Activated CD4-positive, alpha-beta memory T cell treated with anti-CD3 and anti-CD28 coated beads for 36 hours (primary cell): Measurements from ENCODE around the gene TSPAN1. TPM values are rescaled to one million over a fixed set of nuclear protein-coding genes. Genes with fewer than 3 reads are reported as not detected.

Source experiments
- CTCF ChIA-PET: fragments of 350-600 bp; sonication (Branson Sonifier 250); formaldehyde crosslinking; loops from one replicate; lab custom pipeline; 2021; ENCODE audit warnings: antibody characterized with exemption, inconsistent platforms; lab: Charles Lee
- POLR2A ChIA-PET: fragments of 350-600 bp; sonication (Branson Sonifier 250); formaldehyde crosslinking; loops from one replicate; lab custom pipeline; 2021; ENCODE audit warnings: antibody characterized with exemption; lab: Charles Lee
- DNase-seq: peaks from one replicate; pipeline ENCODE4 v3.0.0-alpha.2; 2020
- H3K27ac Mint-ChIP-seq: one replicate; pipeline ENCODE4 v1.8.0; 2021; ENCODE audit warnings: mixed read lengths
- H3K27me3 Mint-ChIP-seq: one replicate; pipeline ENCODE4 v1.8.0; 2021; ENCODE audit warnings: mixed read lengths
- H3K36me3 Mint-ChIP-seq: one replicate; pipeline ENCODE4 v1.8.0; 2021; ENCODE audit warnings: mixed read lengths
- H3K4me1 Mint-ChIP-seq: one replicate; pipeline ENCODE4 v1.8.0; 2021; ENCODE audit warnings: low read depth, mixed read lengths
- H3K4me3 Mint-ChIP-seq: one replicate; pipeline ENCODE4 v1.8.0; 2021; ENCODE audit warnings: mild to moderate bottlenecking, mixed read lengths
- H3K9me3 Mint-ChIP-seq: one replicate; pipeline ENCODE4 v1.8.0; 2021; ENCODE audit warnings: mixed read lengths
- intact Hi-C: fragments of 100-400 bp; cut with micrococcal nuclease; formaldehyde crosslinking; loops from one replicate; pipeline ENCODE4 v1.15.1; 2023
- total RNA-seq, 2 experiments: library from RNA; stranded (reverse); gene quantifications; one replicate each; pipeline ENCODE4 v1.2.3, GENCODE V29; 2021

TSPAN1 gene, protein sequence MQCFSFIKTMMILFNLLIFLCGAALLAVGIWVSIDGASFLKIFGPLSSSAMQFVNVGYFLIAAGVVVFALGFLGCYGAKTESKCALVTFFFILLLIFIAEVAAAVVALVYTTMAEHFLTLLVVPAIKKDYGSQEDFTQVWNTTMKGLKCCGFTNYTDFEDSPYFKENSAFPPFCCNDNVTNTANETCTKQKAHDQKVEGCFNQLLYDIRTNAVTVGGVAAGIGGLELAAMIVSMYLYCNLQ
- under 1 TPM; 0.53 to 0.83 TPM for total RNA-seq

- no peaks in the 10 kb centered on the region for H3K4me1 Mint-ChIP-seq
- H3K27me3 Mint-ChIP-seq: no peaks in the 10 kb centered on the region
- ChIA-PET CTCF (interaction anchor here (1.9 kb wide), 1 partner anchor 137 kb away, joined by 8 read pairs; no protein-coding TSS in a partner anchor), POLR2A (no interaction called here)
- DNase-seq: no peak
- intact Hi-C loops: no loop called here
- no peak within 1 kb of the TSS for H3K27ac Mint-ChIP-seq
- no peaks in the 10 kb centered on the region for H3K36me3 Mint-ChIP-seq
- H3K9me3 Mint-ChIP-seq: no peaks in the 10 kb centered on the region
- no peak within 1 kb of the TSS for H3K4me3 Mint-ChIP-seq
These were observed at the start of gene TSPAN1 for GRCh38 chr1:46174448-46175231. TSS of gene TSPAN1 (plus strand) at chr1:46175087. CDS start at chr1:46181108, 6,021 bp downstream.

DNA sequence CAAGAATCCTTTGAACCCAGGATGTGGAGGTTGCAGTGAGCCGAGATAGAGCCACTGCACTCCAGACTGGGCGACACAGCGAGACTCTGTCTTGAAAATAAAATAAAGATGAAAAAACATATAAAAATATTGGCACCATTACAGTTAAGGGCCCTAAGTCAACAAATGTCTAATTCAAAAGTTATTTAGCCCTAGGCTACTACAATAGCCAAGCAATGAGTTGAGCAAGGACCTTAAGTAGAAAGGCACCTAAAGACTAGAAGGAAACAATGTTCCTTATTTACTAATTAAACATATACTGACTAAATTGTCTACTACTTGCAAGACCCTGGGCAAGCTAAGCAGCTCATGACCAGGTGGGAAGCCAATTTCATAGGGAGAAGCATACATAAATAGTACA, 46.5 kb upstream of the TSPAN1 start:
- no peaks in the 10 kb centered on the region for H3K36me3 Mint-ChIP-seq
- intact Hi-C loops: no loop called here
- no peaks in the 10 kb centered on the region for H3K9me3 Mint-ChIP-seq
- ChIA-PET CTCF (interaction anchor here (0.7 kb wide), 1 partner anchor 95 kb away, joined by 3 read pairs; no protein-coding TSS in a partner anchor), POLR2A (no interaction called here)
- peaks cover 14% of the 10 kb centered on the region for H3K4me1 Mint-ChIP-seq
- no peak for DNase-seq
- H3K27ac Mint-ChIP-seq: no peak overlapping the region
- H3K27me3 Mint-ChIP-seq: peaks cover 31% of the 10 kb centered on the region
- no peak overlapping the region for H3K4me3 Mint-ChIP-seq

DNA sequence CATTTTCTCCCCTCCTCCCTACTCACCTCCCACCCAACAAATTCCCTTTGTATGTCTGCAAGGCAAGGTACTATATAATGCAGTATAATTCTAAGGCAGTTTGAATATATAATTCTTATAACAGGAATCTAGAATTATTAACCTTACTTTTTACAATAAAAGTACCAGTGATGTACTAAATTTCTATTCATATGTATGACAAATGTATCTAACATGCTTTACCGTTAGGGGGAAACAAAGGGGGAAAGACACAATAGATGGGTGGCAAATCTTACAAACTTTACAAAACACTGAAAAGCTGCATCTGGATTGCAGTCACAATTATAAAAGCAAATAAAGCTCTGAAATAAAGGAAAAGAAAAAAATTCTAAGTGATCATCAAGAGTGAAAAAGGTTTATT, 44.8 kb upstream of the TSPAN1 start:
- no peak for DNase-seq
- intact Hi-C loops: loop anchor here (5.0 kb wide), 1 partner anchor 37 kb away; no protein-coding TSS in a partner anchor
- peaks cover 31% of the 10 kb centered on the region for H3K27me3 Mint-ChIP-seq
- ChIA-PET POLR2A (no interaction called here), CTCF (interaction anchor here (0.7 kb wide), 1 partner anchor 210 kb away, joined by 3 read pairs; no protein-coding TSS in a partner anchor)
- peaks cover 20% of the 10 kb centered on the region for H3K4me1 Mint-ChIP-seq
- H3K4me3 Mint-ChIP-seq: no peak overlapping the region
- H3K36me3 Mint-ChIP-seq: no peaks in the 10 kb centered on the region
- no peak overlapping the region for H3K27ac Mint-ChIP-seq
- H3K9me3 Mint-ChIP-seq: no peaks in the 10 kb centered on the region

DNA sequence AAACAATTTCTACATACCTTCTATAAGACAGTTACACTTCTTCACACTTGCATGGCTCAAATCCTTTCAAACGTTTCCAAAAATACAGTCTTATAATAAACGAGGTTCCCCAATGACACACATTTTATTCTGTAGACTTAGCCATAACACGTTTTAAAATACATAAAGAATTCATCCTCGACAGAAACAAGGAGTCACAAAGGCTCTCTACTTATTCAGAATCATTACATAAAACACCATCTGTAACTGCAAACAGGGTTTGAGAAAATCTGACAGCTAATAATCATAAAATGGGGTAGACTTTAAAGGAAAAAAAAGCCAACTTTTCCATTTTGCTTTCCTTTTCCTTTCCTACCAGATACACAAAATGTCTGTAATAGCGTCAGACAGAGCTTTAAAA, 44.3 kb upstream of the TSPAN1 start:
- Mint-ChIP-seq H3K27me3 (peaks cover 31% of the 10 kb centered on the region), H3K4me3 (no peak overlapping the region), H3K9me3 (no peaks in the 10 kb centered on the region), H3K27ac (no peak overlapping the region), H3K36me3 (no peaks in the 10 kb centered on the region), H3K4me1 (peaks cover 20% of the 10 kb centered on the region)
- no peak for DNase-seq
- intact Hi-C loops: loop anchor here (5.0 kb wide), 1 partner anchor 37 kb away; no protein-coding TSS in a partner anchor
- ChIA-PET CTCF (interaction anchor here (0.6 to 1.1 kb wide), 3 partner anchors 10 to 210 kb away, joined by 3 to 4 read pairs (median 3); no protein-coding TSS in a partner anchor), POLR2A (no interaction called here)

DNA sequence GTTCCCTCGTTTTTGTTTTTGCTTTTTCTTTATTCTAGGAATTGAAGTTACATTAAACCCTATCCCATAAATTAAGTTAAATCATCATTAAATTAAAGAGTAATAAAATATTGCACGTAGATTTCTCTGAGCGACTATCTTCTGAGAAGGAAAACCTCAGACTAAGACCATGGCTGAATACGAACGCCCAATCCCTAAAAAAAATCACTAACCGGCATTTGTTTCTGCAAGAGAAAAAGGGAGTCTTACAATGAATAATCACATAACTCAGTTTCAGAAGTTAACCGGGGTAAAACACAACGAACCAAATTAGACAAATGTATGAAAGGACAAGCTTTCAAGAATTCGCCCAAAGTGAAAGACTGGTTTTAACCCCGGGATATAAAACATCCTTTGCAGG, 43.8 kb upstream of the TSPAN1 start:
- CTCF ChIA-PET: interaction anchor here (0.6 to 1.7 kb wide), 3 partner anchors 9 to 94 kb away, joined by 3 to 4 read pairs (median 4); no protein-coding TSS in a partner anchor
- peaks cover 30% of the 10 kb centered on the region for H3K27me3 Mint-ChIP-seq

GRCh38 chr1:46131712-46132528, 43.0 kb upstream of the TSPAN1 start:
- H3K36me3 Mint-ChIP-seq: no peaks in the 10 kb centered on the region
- H3K27ac Mint-ChIP-seq: no peak overlapping the region
- H3K9me3 Mint-ChIP-seq: no peaks in the 10 kb centered on the region
- H3K27me3 Mint-ChIP-seq: peaks cover 32% of the 10 kb centered on the region
- peak overlapping the region; percentile 92 for H3K4me3 Mint-ChIP-seq
- intact Hi-C loops: loop anchor here (2.0 to 5.0 kb wide), 2 partner anchors 35 to 329 kb away; partner anchors contain the start of gene MAST2
- POLR2A ChIA-PET: interaction anchor here (0.6 kb wide), 1 partner anchor 611 kb away, joined by 3 read pairs; no protein-coding TSS in a partner anchor
- DNase-seq: peak; percentile 43
- CTCF ChIA-PET: interaction anchor here (0.7 to 1.7 kb wide), 5 partner anchors 36 to 216 kb away, joined by 3 to 6 read pairs (median 3); no protein-coding TSS in a partner anchor
- peaks cover 20% of the 10 kb centered on the region for H3K4me1 Mint-ChIP-seq

More for the DNA sequence above, 43.8 kb upstream of the TSPAN1 start:
- no peak overlapping the region for H3K27ac Mint-ChIP-seq
- peaks cover 20% of the 10 kb centered on the region for H3K4me1 Mint-ChIP-seq
- POLR2A ChIA-PET: interaction anchor here (0.6 kb wide), 1 partner anchor 610 kb away, joined by 3 read pairs; no protein-coding TSS in a partner anchor
- no peak for DNase-seq
- no peaks in the 10 kb centered on the region for H3K9me3 Mint-ChIP-seq
- H3K36me3 Mint-ChIP-seq: no peaks in the 10 kb centered on the region
- peak overlapping the region; percentile 26 for H3K4me3 Mint-ChIP-seq
- intact Hi-C loops: loop anchor here (5.0 kb wide), 1 partner anchor 36 kb away; no protein-coding TSS in a partner anchor

- peak; percentile 94 for DNase-seq
- ChIA-PET POLR2A (no interaction called here), CTCF (interaction anchor here (0.7 to 1.7 kb wide), 4 partner anchors 35 to 216 kb away, joined by 3 to 6 read pairs (median 4); no protein-coding TSS in a partner anchor)
- Mint-ChIP-seq H3K4me1 (peaks cover 20% of the 10 kb centered on the region), H3K27ac (peak within 1 kb of the TSS; percentile 84), H3K4me3 (peak within 1 kb of the TSS; percentile 92), H3K27me3 (peaks cover 31% of the 10 kb centered on the region), H3K36me3 (no peaks in the 10 kb centered on the region), H3K9me3 (no peaks in the 10 kb centered on the region)
- intact Hi-C loops: loop anchor here (1.0 to 5.0 kb wide), 3 partner anchors 35 to 330 kb away; partner anchors contain the start of gene MAST2
These were observed 42.2 kb upstream of the TSPAN1 start, which contains the start of gene PIK3R3 for GRCh38 chr1:46132529-46133180. TSS of gene PIK3R3 (minus strand) at chr1:46132629. CDS start at chr1:46131952, 677 bp downstream.

GRCh38 chr1:46133181-46133658, 41.7 kb upstream of the TSPAN1 start:
- Mint-ChIP-seq H3K4me3 (peak overlapping the region; percentile 92), H3K4me1 (peaks cover 20% of the 10 kb centered on the region), H3K27me3 (peaks cover 28% of the 10 kb centered on the region), H3K36me3 (no peaks in the 10 kb centered on the region), H3K9me3 (no peaks in the 10 kb centered on the region), H3K27ac (no peak overlapping the region)
- intact Hi-C loops: loop anchor here (1.0 to 5.0 kb wide), 3 partner anchors 34 to 330 kb away; partner anchors contain the start of gene MAST2
- ChIA-PET CTCF (interaction anchor here (1.6 kb wide), 1 partner anchor 90 kb away, joined by 6 read pairs; no protein-coding TSS in a partner anchor), POLR2A (no interaction called here)
- no peak for DNase-seq

- no peaks in the 10 kb centered on the region for H3K36me3 Mint-ChIP-seq
- peaks cover 26% of the 10 kb centered on the region for H3K27me3 Mint-ChIP-seq
- H3K27ac Mint-ChIP-seq: no peak overlapping the region
- H3K4me3 Mint-ChIP-seq: peak overlapping the region; percentile 92
- intact Hi-C loops: loop anchor here (1.0 to 5.0 kb wide), 3 partner anchors 33 to 331 kb away; partner anchors contain the start of gene MAST2
- H3K4me1 Mint-ChIP-seq: peaks cover 20% of the 10 kb centered on the region
- no peak for DNase-seq
- H3K9me3 Mint-ChIP-seq: no peaks in the 10 kb centered on the region
- ChIA-PET POLR2A (no interaction called here), CTCF (interaction anchor here (2.0 kb wide), 1 partner anchor 90 kb away, joined by 7 read pairs; no protein-coding TSS in a partner anchor)
These were observed 41.0 kb upstream of the TSPAN1 start for GRCh38 chr1:46133781-46134350.

GRCh38 chr1:46134660-46135331, 40.1 kb upstream of the TSPAN1 start:
- Mint-ChIP-seq H3K9me3 (no peaks in the 10 kb centered on the region), H3K36me3 (no peaks in the 10 kb centered on the region), H3K4me3 (no peak overlapping the region), H3K27me3 (peaks cover 23% of the 10 kb centered on the region), H3K4me1 (peaks cover 20% of the 10 kb centered on the region), H3K27ac (no peak overlapping the region)
- ChIA-PET CTCF (interaction anchor here (2.0 kb wide), 1 partner anchor 89 kb away, joined by 7 read pairs; no protein-coding TSS in a partner anchor), POLR2A (no interaction called here)
- peak; percentile 13 for DNase-seq
- intact Hi-C loops: loop anchor here (5.0 kb wide), 1 partner anchor 33 kb away; no protein-coding TSS in a partner anchor
